ENCODE results near the gene MGAM2.

MGAM2 gene

DNA sequence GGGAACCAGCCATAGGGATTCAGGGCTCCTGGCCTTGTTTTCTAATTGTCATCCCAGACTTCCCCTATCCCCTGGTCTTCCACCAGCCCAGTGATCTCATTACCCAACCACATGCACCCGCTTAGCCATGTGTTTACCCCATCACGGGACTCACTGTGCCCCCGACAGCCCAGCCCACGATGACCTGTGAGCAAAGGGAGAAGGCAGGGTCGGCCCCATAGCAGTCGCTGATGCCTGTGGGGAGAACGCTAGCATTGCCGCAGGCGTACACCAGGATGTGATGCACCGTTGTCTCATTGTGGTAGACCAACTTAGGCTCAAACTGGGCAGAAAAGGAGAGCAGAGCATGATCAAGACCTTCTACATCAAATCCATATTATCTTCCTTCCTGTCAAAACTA is 132.3 kb downstream of the MGAM2 start:
- TF ChIP-seq TSHZ2 (CRISPR knock-in tag; IDR thresholded peaks at IDR 0.05) (no peak), ZNF565 (CRISPR knock-in tag; conservative IDR thresholded peaks at IDR 0.05; ENCODE audit: low read depth) (no peak), TOX (CRISPR knock-in tag; IDR thresholded peaks at IDR 0.05; ENCODE audit: borderline replicate concordance) (no peak), ARNTL (CRISPR knock-in tag; IDR thresholded peaks at IDR 0.05; ENCODE audit: borderline replicate concordance, low read depth) (no peak), CSRNP3 (CRISPR knock-in tag; IDR thresholded peaks at IDR 0.05) (no peak), GLIS3 (CRISPR knock-in tag; IDR thresholded peaks at IDR 0.05) (no peak), ESRRG (CRISPR knock-in tag; IDR thresholded peaks at IDR 0.05) (no peak), SNAI2 (CRISPR knock-in tag; IDR thresholded peaks at IDR 0.05) (no peak), RARB (CRISPR knock-in tag; IDR thresholded peaks at IDR 0.05) (no peak)
- TF ChIP-seq, protein P1, sequence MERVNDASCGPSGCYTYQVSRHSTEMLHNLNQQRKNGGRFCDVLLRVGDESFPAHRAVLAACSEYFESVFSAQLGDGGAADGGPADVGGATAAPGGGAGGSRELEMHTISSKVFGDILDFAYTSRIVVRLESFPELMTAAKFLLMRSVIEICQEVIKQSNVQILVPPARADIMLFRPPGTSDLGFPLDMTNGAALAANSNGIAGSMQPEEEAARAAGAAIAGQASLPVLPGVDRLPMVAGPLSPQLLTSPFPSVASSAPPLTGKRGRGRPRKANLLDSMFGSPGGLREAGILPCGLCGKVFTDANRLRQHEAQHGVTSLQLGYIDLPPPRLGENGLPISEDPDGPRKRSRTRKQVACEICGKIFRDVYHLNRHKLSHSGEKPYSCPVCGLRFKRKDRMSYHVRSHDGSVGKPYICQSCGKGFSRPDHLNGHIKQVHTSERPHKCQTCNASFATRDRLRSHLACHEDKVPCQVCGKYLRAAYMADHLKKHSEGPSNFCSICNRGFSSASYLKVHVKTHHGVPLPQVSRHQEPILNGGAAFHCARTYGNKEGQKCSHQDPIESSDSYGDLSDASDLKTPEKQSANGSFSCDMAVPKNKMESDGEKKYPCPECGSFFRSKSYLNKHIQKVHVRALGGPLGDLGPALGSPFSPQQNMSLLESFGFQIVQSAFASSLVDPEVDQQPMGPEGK (CRISPR knock-in tag; IDR thresholded peaks at IDR 0.05; ENCODE audit: borderline replicate concordance) = no peak
- no peak for ATAC-seq

- no peak; the same call in 2 of the 3 replicates for ATAC-seq
- no peak for TF ChIP-seq OSR1 (CRISPR knock-in tag; IDR thresholded peaks at IDR 0.05)
- TF ChIP-seq ZFP3 (CRISPR knock-in tag; IDR thresholded peaks at IDR 0.05) = no peak
- no peak for TF ChIP-seq BACH2 (CRISPR knock-in tag; IDR thresholded peaks at IDR 0.05; ENCODE audit: borderline replicate concordance)
- TF ChIP-seq TSHZ2 (CRISPR knock-in tag; IDR thresholded peaks at IDR 0.05) = no peak
- no peak for TF ChIP-seq ZNF565 (CRISPR knock-in tag; conservative IDR thresholded peaks at IDR 0.05; ENCODE audit: low read depth)
- no peak for TF ChIP-seq ZNF8 (CRISPR knock-in tag; IDR thresholded peaks at IDR 0.05)
- TF ChIP-seq CSDC2 (CRISPR knock-in tag; IDR thresholded peaks at IDR 0.05) = no peak
- no peak for TF ChIP-seq GLIS3 (CRISPR knock-in tag; IDR thresholded peaks at IDR 0.05)
- TF ChIP-seq PPARA (CRISPR knock-in tag; IDR thresholded peaks at IDR 0.05; ENCODE audit: borderline replicate concordance) = no peak
- TF ChIP-seq, protein P1 (CRISPR knock-in tag; IDR thresholded peaks at IDR 0.05; ENCODE audit: borderline replicate concordance) = no peak
- no peak for TF ChIP-seq CSRNP3 (CRISPR knock-in tag; IDR thresholded peaks at IDR 0.05)
- no peak for TF ChIP-seq ISL1 (CRISPR knock-in tag; IDR thresholded peaks at IDR 0.05)
- no peak for TF ChIP-seq ZNF70 (CRISPR knock-in tag; IDR thresholded peaks at IDR 0.05)
- TF ChIP-seq ZFP30 (CRISPR knock-in tag; IDR thresholded peaks at IDR 0.05) = no peak
- TF ChIP-seq, protein P2, sequence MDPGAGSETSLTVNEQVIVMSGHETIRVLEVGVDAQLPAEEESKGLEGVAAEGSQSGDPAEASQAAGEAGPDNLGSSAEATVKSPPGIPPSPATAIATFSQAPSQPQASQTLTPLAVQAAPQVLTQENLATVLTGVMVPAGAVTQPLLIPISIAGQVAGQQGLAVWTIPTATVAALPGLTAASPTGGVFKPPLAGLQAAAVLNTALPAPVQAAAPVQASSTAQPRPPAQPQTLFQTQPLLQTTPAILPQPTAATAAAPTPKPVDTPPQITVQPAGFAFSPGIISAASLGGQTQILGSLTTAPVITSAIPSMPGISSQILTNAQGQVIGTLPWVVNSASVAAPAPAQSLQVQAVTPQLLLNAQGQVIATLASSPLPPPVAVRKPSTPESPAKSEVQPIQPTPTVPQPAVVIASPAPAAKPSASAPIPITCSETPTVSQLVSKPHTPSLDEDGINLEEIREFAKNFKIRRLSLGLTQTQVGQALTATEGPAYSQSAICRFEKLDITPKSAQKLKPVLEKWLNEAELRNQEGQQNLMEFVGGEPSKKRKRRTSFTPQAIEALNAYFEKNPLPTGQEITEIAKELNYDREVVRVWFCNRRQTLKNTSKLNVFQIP (CRISPR knock-in tag; IDR thresholded peaks at IDR 0.05; ENCODE audit: borderline replicate concordance, low read depth) = no peak
- TF ChIP-seq CREB5 (CRISPR knock-in tag; IDR thresholded peaks at IDR 0.05; ENCODE audit: low read depth) = no peak
- no peak for TF ChIP-seq TCF4 (CRISPR knock-in tag; IDR thresholded peaks at IDR 0.05; ENCODE audit: borderline replicate concordance)
- TF ChIP-seq SNAI2 (CRISPR knock-in tag; IDR thresholded peaks at IDR 0.05) = no peak
- TF ChIP-seq TOX (CRISPR knock-in tag; IDR thresholded peaks at IDR 0.05; ENCODE audit: borderline replicate concordance) = no peak
Measured at GRCh38 chr7:142248166-142249160, 136.9 kb downstream of the MGAM2 start.

Data from SK-N-SH treated with all-trans-retinoic acid at 6 μM for 48 hours (cell line).